Epithelial cell of proximal tubule (primary cell): ENCODE results near the gene NANOS1. TPM values are rescaled to one million over a fixed set of nuclear protein-coding genes. Genes with fewer than 3 reads are reported as not detected.

Experiments
- DNase-seq: peaks from one replicate; pipeline ENCODE4 v3.0.0-alpha.2; 2011; ENCODE audit warnings: low read depth
- H3K4me3 ChIP-seq: 2 replicates; pipeline ENCODE4 v1.5.1; 2011; ENCODE audit warnings: low read depth, mild to moderate bottlenecking, low read length
- total RNA-seq: library from RNA; depleted of rRNA; stranded (reverse); fragments of >200 nt; gene quantifications from 2 replicates; pipeline ENCODE4 v1.2.3, GENCODE V29; 2015
- TF ChIP-seq, protein P1 (sequence below): conservative IDR thresholded peaks from 2 replicates; pipeline ENCODE4 v1.5.1; 2012; ENCODE audit warnings: low read depth, mild to moderate bottlenecking, low read length

NANOS1 gene
- total RNA-seq, 1 donor from 2014 or later = 8.0 TPM

- no peak for DNase-seq
- no peak overlapping the region for H3K4me3 ChIP-seq
- TF ChIP-seq, protein P1, sequence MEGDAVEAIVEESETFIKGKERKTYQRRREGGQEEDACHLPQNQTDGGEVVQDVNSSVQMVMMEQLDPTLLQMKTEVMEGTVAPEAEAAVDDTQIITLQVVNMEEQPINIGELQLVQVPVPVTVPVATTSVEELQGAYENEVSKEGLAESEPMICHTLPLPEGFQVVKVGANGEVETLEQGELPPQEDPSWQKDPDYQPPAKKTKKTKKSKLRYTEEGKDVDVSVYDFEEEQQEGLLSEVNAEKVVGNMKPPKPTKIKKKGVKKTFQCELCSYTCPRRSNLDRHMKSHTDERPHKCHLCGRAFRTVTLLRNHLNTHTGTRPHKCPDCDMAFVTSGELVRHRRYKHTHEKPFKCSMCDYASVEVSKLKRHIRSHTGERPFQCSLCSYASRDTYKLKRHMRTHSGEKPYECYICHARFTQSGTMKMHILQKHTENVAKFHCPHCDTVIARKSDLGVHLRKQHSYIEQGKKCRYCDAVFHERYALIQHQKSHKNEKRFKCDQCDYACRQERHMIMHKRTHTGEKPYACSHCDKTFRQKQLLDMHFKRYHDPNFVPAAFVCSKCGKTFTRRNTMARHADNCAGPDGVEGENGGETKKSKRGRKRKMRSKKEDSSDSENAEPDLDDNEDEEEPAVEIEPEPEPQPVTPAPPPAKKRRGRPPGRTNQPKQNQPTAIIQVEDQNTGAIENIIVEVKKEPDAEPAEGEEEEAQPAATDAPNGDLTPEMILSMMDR = no peak
These were observed 22.3 kb upstream of the NANOS1 start for GRCh38 chr10:119007211-119007574.

GRCh38 chr10:119020627-119020946 lies 8.9 kb upstream of the NANOS1 start:
- TF ChIP-seq, protein P1 = no peak
- DNase-seq = no peak
- no peak overlapping the region for H3K4me3 ChIP-seq

- DNase-seq = no peak
- TF ChIP-seq, protein P1 = no peak
- no peak overlapping the region for H3K4me3 ChIP-seq
These were observed 6.5 kb upstream of the NANOS1 start for GRCh38 chr10:119022846-119023552.

DNA sequence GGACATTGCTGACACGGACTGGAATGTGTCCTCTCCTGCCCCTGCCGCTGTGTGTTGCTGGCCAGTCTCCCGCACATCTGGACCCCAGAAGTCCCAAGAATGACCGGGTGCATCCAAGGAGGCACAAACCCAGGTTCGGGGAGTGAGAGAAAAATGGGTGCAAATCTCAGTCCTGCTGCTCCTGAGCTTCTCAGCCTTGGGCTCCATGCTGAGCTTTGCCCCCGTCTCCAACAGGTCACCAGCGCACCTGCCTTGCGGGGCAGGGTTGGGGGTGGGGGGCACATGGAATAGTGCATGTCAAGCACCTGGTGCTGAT lies 6.0 kb upstream of the NANOS1 start:
- no peak for DNase-seq
- TF ChIP-seq, protein P1 = no peak
- H3K4me3 ChIP-seq = no peak overlapping the region

GRCh38 chr10:119024882-119025281 lies 4.6 kb upstream of the NANOS1 start:
- H3K4me3 ChIP-seq = no peak overlapping the region
- TF ChIP-seq, protein P1 = no peak
- DNase-seq = no peak

DNA sequence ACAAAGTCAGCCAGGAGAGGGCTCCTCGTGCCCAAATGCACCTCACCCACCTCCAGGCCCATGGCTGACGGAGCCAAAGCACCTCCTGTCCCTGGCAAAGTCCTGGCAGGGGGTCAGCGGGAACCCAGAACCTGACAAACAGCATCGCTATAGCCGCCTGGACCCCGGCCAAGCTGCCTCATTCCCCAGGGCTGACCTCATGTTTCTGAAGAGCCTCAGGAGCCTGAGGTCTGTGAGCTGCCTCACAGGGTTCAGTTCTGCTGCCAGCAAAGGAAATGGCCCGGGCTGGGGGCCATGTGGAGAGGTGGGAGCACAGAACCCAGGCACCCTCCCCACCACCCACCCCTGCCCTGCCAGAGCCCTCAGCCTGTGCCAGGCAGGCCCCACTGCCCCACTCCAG lies 4.2 kb upstream of the NANOS1 start:
- TF ChIP-seq, protein P1 = no peak
- no peak for DNase-seq
- H3K4me3 ChIP-seq = no peak overlapping the region

DNA sequence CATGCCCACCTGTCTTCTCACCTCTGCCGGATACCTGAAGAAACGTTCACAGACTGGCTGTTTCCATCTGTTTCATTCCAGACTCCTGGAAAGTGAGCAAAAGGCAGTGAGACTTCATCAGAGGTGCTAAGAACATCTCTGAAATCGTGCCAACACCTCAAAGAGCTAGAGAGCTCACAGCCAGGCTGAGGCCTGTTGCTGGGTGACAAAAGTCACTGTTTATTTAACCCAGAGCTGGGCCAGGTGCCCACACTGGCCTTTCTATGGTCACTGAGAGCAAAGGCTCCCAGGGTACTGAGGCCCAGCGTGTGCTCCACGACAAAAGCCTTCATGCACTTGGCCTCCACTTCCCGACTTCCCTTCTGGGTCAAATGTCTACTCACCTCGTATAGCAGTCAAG lies 3.7 kb upstream of the NANOS1 start:
- H3K4me3 ChIP-seq = no peak overlapping the region
- TF ChIP-seq, protein P1 = no peak
- no peak for DNase-seq
